PFSK-1 (cell line): ENCODE results near the gene EIF3M.

Source experiments
- FOXP2 ChIP-seq: optimal IDR thresholded peaks from 2 replicates; pipeline ENCODE3; 2011; ENCODE audit warnings: borderline replicate concordance, control low read depth, inconsistent platforms; ENCODE audit not compliant: insufficient read depth; ENCODE audit errors: extremely low read length, extremely low read depth
- POLR2AphosphoS5 ChIP-seq: IDR thresholded peaks from 2 replicates; pipeline ENCODE4 v1.6.1; 2012; ENCODE audit warnings: low read depth, mild to moderate bottlenecking, control low read depth, low read length, moderate library complexity
- REST ChIP-seq, 2 experiments: IDR thresholded peaks; 2 replicates each; pipeline versions ENCODE4 v1.6.1 to v1.8.0; 2011 to 2012; ENCODE audit warnings: low read depth in 2 of 2, low read length in 2 of 2, control low read depth in 1 of 2, inconsistent platforms in 1 of 2, mild to moderate bottlenecking in 1 of 2, moderate library complexity in 1 of 2; ENCODE audit not compliant: insufficient read depth in 1 of 2
- SIN3A ChIP-seq: IDR thresholded peaks from 2 replicates; pipeline ENCODE4 v1.6.1; 2012; ENCODE audit warnings: mild to moderate bottlenecking, low read length, moderate library complexity, borderline replicate concordance; ENCODE audit not compliant: insufficient read depth
- TAF1 ChIP-seq: IDR thresholded peaks from 2 replicates; pipeline ENCODE4 v1.6.1; 2012; ENCODE audit warnings: low read length, control low read depth, borderline replicate concordance; ENCODE audit not compliant: insufficient read depth

EIF3M gene

GRCh38 chr11:32630844-32631243, 47.2 kb downstream of the EIF3M start:
- TF ChIP-seq TAF1 (no peak), POLR2AphosphoS5 (no peak), REST (IDR thresholded peaks at IDR 0.05; ENCODE audit: insufficient read depth in 1 of 2, low read depth in 2 of 2, low read length in 2 of 2) (no peak), SIN3A (no peak), FOXP2 (no peak)

- TF ChIP-seq POLR2AphosphoS5 (no peak), TAF1 (no peak), FOXP2 (no peak), SIN3A (no peak), REST (IDR thresholded peaks at IDR 0.05; ENCODE audit: insufficient read depth in 1 of 2, low read depth in 2 of 2, low read length in 2 of 2) (no peak)
Measured at GRCh38 chr11:32635819-32636218, 52.2 kb downstream of the EIF3M start.

GRCh38 chr11:32641361-32641760, 57.7 kb downstream of the EIF3M start:
- TF ChIP-seq TAF1: no peak
- TF ChIP-seq SIN3A: no peak
- TF ChIP-seq POLR2AphosphoS5: no peak
- no peak for TF ChIP-seq FOXP2

GRCh38 chr11:32643526-32643925, 59.9 kb downstream of the EIF3M start:
- TF ChIP-seq TAF1 (no peak), POLR2AphosphoS5 (no peak), FOXP2 (no peak), SIN3A (no peak), REST (IDR thresholded peaks at IDR 0.05; ENCODE audit: insufficient read depth in 1 of 2, low read depth in 2 of 2, low read length in 2 of 2) (no peak)
